Activated CD8-positive, alpha-beta T cell treated with anti-CD3 and anti-CD28 coated beads, Interleukin-2, amount 10 ng/mL, durations not matched to agents 7 days and 5 days (primary cell): Measurements from ENCODE around the gene P2RY4. TPM values are rescaled to one million over a fixed set of nuclear protein-coding genes. Genes with fewer than 3 reads are reported as not detected.
"Not testable (repeated sequence)": the region's sequence is repeated elsewhere in the genome, so short reads cannot be mapped to it uniquely, and the experiment has no call there.

Experiments used
- ATAC-seq: fragments of 150-1000 bp; cut with Tn5 transposase; one replicate; pipeline ENCODE4 v1.10.0; 2021; ENCODE audit warnings: moderate library complexity
- CTCF ChIA-PET: fragments of 350-600 bp; sonication (Branson Sonifier 250); formaldehyde crosslinking; loops from one replicate; lab custom pipeline; 2021; ENCODE audit warnings: antibody characterized with exemption; lab: Charles Lee
- POLR2A ChIA-PET: fragments of 350-600 bp; sonication (Branson Sonifier 250); formaldehyde crosslinking; loops from one replicate; lab custom pipeline; 2021; ENCODE audit warnings: antibody characterized with exemption; lab: Charles Lee
- DNase-seq: peaks from one replicate; pipeline ENCODE4 v3.0.0-alpha.2; 2020
- H3K27ac Mint-ChIP-seq: one replicate; pipeline ENCODE4 v1.8.0; 2021; ENCODE audit warnings: mild to moderate bottlenecking, mixed read lengths
- H3K27me3 Mint-ChIP-seq: one replicate; pipeline ENCODE4 v1.8.0; 2021; ENCODE audit warnings: low read depth, mixed read lengths
- H3K36me3 Mint-ChIP-seq: one replicate; pipeline ENCODE4 v1.8.0; 2021; ENCODE audit warnings: low read depth, mixed read lengths
- H3K4me1 Mint-ChIP-seq: one replicate; pipeline ENCODE4 v1.8.0; 2021; ENCODE audit warnings: low read depth, mixed read lengths
- H3K4me3 Mint-ChIP-seq: one replicate; pipeline ENCODE4 v1.8.0; 2021; ENCODE audit warnings: mild to moderate bottlenecking, mixed read lengths
- H3K9me3 Mint-ChIP-seq: one replicate; pipeline ENCODE4 v1.8.0; 2022; ENCODE audit warnings: mixed read lengths; ENCODE audit not compliant: insufficient read depth
- total RNA-seq, 2 experiments: library from RNA; stranded (reverse); gene quantifications; one replicate each; pipeline ENCODE4 v1.2.3, GENCODE V29; 2021

Gene P2RY4
- under 1 TPM; 0.21 to 0.45 TPM for total RNA-seq

GRCh38 chrX:70260104-70260503, at the start of gene P2RY4:
TSS of gene P2RY4 (minus strand) at chrX:70260204. CDS start at chrX:70259624, 580 bp downstream.
- Mint-ChIP-seq H3K27ac (no peak within 1 kb of the TSS), H3K4me1 (no peaks in the 10 kb centered on the region), H3K36me3 (no peaks in the 10 kb centered on the region), H3K4me3 (no peak within 1 kb of the TSS), H3K27me3 (peaks cover 2% of the 10 kb centered on the region), H3K9me3 (no peaks in the 10 kb centered on the region)
- ATAC-seq (no peak), DNase-seq (no peak)
- ChIA-PET POLR2A (no interaction called here), CTCF (no interaction called here)

- DNase-seq (no peak), ATAC-seq (no peak)
- Mint-ChIP-seq H3K36me3 (peaks cover 56% of the 10 kb centered on the region), H3K27me3 (no peaks in the 10 kb centered on the region), H3K4me3 (no peak overlapping the region), H3K9me3 (no peaks in the 10 kb centered on the region), H3K4me1 (no peaks in the 10 kb centered on the region), H3K27ac (no peak overlapping the region)
- ChIA-PET POLR2A (no interaction called here), CTCF (no interaction called here)
These were observed 41.7 kb upstream of the P2RY4 start for GRCh38 chrX:70301716-70302115.

- Mint-ChIP-seq H3K4me3 (no peak overlapping the region), H3K27ac (no peak overlapping the region), H3K4me1 (peaks cover 27% of the 10 kb centered on the region), H3K36me3 (peaks cover 33% of the 10 kb centered on the region), H3K9me3 (no peaks in the 10 kb centered on the region), H3K27me3 (no peaks in the 10 kb centered on the region)
- ATAC-seq (no peak), DNase-seq (no peak)
- CTCF ChIA-PET, result no interaction called here
- POLR2A ChIA-PET, result interaction anchor here (0.6 kb wide), 2 partner anchors 40 to 306 kb away, joined by 3 to 5 read pairs; no protein-coding TSS in a partner anchor
These were observed 33.6 kb upstream of the P2RY4 start for GRCh38 chrX:70293621-70294020.

DNA sequence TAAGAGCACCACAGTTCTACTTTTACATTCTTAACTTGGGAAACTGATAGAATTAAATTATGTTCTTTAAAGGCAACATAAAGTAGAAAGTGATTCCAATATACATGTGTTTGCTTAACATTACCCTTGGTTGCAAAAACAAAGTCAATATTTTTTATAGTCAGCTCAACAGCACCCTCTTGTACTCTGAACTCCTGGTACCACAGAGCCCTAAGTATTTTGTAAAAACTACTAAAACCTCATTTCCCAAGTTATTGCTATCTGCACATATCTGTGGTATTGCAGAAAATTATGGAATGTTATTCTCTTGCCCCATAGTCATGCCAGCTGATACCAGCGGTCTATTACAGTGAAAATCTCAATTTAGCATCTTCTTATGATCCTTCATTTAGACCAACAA, 32.8 kb upstream of the P2RY4 start:
- ATAC-seq (no peak), DNase-seq (no peak)
- ChIA-PET CTCF (no interaction called here), POLR2A (interaction anchor here (0.6 kb wide), 1 partner anchor 40 kb away, joined by 3 read pairs; no protein-coding TSS in a partner anchor)
- Mint-ChIP-seq H3K4me3 (peak overlapping the region; percentile 71), H3K4me1 (peaks cover 30% of the 10 kb centered on the region), H3K27me3 (no peaks in the 10 kb centered on the region), H3K27ac (no peak overlapping the region), H3K36me3 (peaks cover 36% of the 10 kb centered on the region), H3K9me3 (no peaks in the 10 kb centered on the region)

- Mint-ChIP-seq H3K9me3 (no peaks in the 10 kb centered on the region), H3K36me3 (peaks cover 46% of the 10 kb centered on the region), H3K4me3 (peak within 1 kb of the TSS; percentile 94), H3K27ac (peak within 1 kb of the TSS; percentile 94), H3K27me3 (no peaks in the 10 kb centered on the region), H3K4me1 (peaks cover 30% of the 10 kb centered on the region)
- DNase-seq (peak; percentile 87), ATAC-seq (peak; percentile 99)
- ChIA-PET POLR2A (interaction anchor here (0.6 to 2.1 kb wide), 7 partner anchors 9 to 892 kb away, joined by 3 to 7 read pairs (median 3); partner anchors contain the start of gene IGBP1), CTCF (no interaction called here)
These were observed 30.1 kb upstream of the P2RY4 start, which contains the start of the genes KIF4A and PDZD11 for GRCh38 chrX:70289793-70290770. TSS of gene KIF4A (plus strand) at chrX:70290104. CDS start at chrX:70290459, 355 bp downstream. TSS of gene PDZD11 (minus strand) at chrX:70289927. CDS start at chrX:70289341, 586 bp downstream.

DNA sequence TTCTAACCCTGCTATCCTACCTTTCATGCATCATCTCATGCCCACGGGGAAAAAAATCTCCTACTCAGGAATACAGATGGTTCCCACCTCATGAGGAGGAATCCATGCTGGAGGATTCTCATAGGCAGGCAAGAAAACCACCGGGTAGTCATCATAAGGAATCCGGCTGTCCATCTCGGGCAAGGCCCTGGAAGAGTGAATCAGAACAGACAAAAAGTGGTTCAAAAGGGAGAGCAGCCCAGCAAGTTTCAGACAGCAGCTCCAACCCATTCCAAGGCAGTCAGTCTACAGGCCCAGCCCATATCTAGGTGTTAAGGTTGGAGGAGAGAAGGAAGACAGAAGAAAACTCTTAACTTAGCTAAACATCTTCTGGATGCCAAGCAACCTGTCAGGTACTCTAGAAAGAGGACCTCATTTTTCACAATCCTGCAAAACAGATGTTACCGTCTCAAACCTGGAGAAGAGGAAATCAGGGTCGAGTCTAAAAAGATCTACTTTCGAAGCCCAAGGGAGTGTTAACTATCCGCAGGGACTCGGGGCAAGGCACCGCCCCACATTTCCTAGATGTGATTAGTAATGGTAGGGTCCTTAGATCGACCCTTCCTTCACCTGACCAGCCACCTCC, 29.3 kb upstream of the P2RY4 start:
- ATAC-seq, result no peak
- POLR2A ChIA-PET, result interaction anchor here (0.7 to 2.1 kb wide), 5 partner anchors 10 to 893 kb away, joined by 3 to 7 read pairs (median 4); partner anchors contain the start of gene IGBP1
- peak overlapping the region; percentile 94 for H3K4me3 Mint-ChIP-seq

DNA sequence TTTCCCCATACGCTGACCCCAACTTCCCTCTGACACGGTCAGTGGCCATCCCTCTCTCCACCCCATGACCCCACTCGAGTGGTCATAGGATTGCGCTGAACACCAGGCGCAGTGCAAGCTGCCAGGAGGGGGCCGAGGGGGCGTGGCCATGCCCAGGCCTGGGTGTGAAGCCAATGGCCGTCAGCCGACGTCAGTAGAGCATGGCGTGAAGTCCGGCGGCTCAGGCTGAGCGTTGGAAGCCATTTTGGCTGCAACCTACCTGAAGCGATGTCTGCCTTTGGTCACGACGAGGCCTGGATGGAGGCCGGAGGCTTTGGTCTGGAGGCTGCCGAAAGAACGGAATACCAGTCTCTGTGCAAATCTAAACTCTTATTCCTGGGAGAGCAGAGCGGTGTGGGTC, 21.9 kb upstream of the P2RY4 start, which contains the start of gene RAB41:
Gene RAB41, plus strand, starts transcription at position 222 of the 400 bp plus-strand sequence. Its CDS starts 46 bp downstream, at position 268.
- Mint-ChIP-seq H3K4me3 (no peak within 1 kb of the TSS), H3K9me3 (no peaks in the 10 kb centered on the region), H3K36me3 (peaks cover 13% of the 10 kb centered on the region), H3K27ac (no peak within 1 kb of the TSS), H3K4me1 (no peaks in the 10 kb centered on the region), H3K27me3 (no peaks in the 10 kb centered on the region)
- CTCF ChIA-PET, result no interaction called here
- no peak for ATAC-seq
- POLR2A ChIA-PET, result no interaction called here
- no peak for DNase-seq

More for the DNA sequence above, 29.3 kb upstream of the P2RY4 start:
- DNase-seq, result no peak
- Mint-ChIP-seq H3K9me3 (no peaks in the 10 kb centered on the region), H3K27me3 (no peaks in the 10 kb centered on the region), H3K4me1 (peaks cover 30% of the 10 kb centered on the region), H3K36me3 (peaks cover 45% of the 10 kb centered on the region), H3K27ac (peak overlapping the region; percentile 94)
- CTCF ChIA-PET, result no interaction called here

DNA sequence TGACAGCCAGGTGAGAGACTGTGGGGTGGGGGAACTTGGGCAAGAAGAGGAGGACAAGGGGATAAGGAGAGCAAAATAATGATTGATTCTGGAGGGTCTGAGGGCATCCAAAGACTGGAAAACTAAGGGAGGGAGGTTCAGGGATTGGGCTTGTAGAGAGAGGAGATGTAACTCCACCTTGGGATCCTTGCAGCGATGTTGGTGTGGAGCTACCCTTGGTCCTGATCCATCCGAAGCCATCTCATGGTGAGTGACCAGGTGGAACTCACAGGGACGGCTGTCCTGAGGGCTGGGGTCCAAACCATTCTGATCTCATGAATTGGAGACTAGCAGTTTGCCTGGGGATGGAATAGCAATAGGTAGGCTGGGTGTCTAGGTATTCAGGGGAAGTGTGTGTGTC, 20.6 kb upstream of the P2RY4 start:
- Mint-ChIP-seq H3K4me1 (no peaks in the 10 kb centered on the region), H3K36me3 (peaks cover 2% of the 10 kb centered on the region), H3K27me3 (no peaks in the 10 kb centered on the region), H3K27ac (no peak overlapping the region), H3K4me3 (no peak overlapping the region), H3K9me3 (no peaks in the 10 kb centered on the region)
- ATAC-seq (no peak), DNase-seq (no peak)
- ChIA-PET POLR2A (no interaction called here), CTCF (no interaction called here)

GRCh38 chrX:70279081-70279480, 19.1 kb upstream of the P2RY4 start:
- Mint-ChIP-seq H3K36me3 (no peaks in the 10 kb centered on the region), H3K9me3 (no peaks in the 10 kb centered on the region), H3K27ac (no peak overlapping the region), H3K27me3 (no peaks in the 10 kb centered on the region), H3K4me3 (no peak overlapping the region), H3K4me1 (no peaks in the 10 kb centered on the region)
- no peak for ATAC-seq
- POLR2A ChIA-PET, result no interaction called here
- CTCF ChIA-PET, result no interaction called here
- DNase-seq, result no peak

GRCh38 chrX:70274029-70274428, 14.0 kb upstream of the P2RY4 start:
- H3K27me3 Mint-ChIP-seq, DNase-seq, CTCF ChIA-PET, H3K9me3 Mint-ChIP-seq, H3K4me1 Mint-ChIP-seq, ATAC-seq, POLR2A ChIA-PET, H3K36me3 Mint-ChIP-seq, H3K4me3 Mint-ChIP-seq, H3K27ac Mint-ChIP-seq: not testable (repeated sequence)

- H3K4me3 Mint-ChIP-seq, result no peak within 1 kb of the TSS
- no peaks in the 10 kb centered on the region for H3K36me3 Mint-ChIP-seq
- ChIA-PET CTCF (no interaction called here), POLR2A (no interaction called here)
- no peaks in the 10 kb centered on the region for H3K9me3 Mint-ChIP-seq
- H3K27ac Mint-ChIP-seq, result no peak within 1 kb of the TSS
- DNase-seq (no peak), ATAC-seq (no peak)
- no peaks in the 10 kb centered on the region for H3K4me1 Mint-ChIP-seq
- peaks cover 2% of the 10 kb centered on the region for H3K27me3 Mint-ChIP-seq
These were observed 8.0 kb upstream of the P2RY4 start, which contains the start of gene ARR3 for GRCh38 chrX:70268034-70268433. TSS of gene ARR3 (plus strand) at chrX:70268334. CDS start at chrX:70269386, 1,052 bp downstream.
